GM18517 (cell line): ENCODE data around the gene KREMEN1.
"Not testable (repeated sequence)": the region's sequence is repeated elsewhere in the genome, so short reads cannot be mapped to it uniquely, and the experiment has no call there.

Experiments
- ATAC-seq: cut with Tn5 transposase; IDR thresholded peaks from one replicate; pipeline ENCODE4 v1.9.1; 2021; ENCODE audit warnings: mild to moderate bottlenecking, moderate library complexity; ENCODE audit not compliant: unreplicated experiment

The KREMEN1 gene

DNA sequence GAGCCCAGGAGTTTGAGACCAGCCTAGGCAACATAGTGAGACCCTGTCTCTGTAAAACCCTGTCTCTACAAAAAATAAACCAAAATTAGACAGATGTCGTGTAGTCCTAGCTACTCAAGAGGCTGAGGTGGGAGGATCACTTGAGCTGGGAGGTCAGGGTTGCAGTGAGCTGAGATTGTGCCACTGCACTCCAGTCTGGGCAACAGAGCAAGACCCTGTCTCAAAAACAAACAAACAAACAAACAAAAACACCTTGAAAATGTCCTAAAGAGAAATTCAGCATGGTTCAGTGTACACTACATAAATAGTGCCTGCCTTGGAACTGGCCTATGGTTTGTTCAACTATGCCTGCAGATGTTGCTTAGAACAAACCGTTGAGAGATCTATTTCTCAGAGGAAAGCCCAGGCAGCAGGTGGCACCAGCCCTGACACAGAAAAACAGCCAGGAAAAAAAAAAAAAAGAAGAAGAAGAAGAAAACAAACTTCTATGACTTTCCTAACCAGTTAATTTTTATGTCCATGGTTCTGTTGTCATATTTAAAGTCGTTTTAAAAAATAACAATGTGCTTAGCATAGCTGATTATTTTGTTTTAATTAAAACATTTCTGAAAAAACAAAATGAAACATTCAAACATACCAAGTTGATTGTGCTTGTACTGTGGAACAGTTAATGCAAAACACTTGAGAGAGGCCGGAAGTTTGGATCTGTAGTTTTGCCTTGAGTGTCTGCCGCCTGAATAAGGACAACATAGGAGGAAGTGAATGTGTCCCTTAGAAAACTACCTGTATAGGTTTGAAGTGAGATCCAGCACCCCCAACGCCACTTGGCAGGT is 5.4 kb downstream of the KREMEN1 start:
- no peak for ATAC-seq

- ATAC-seq: no peak
These were observed 6.0 kb downstream of the KREMEN1 start for GRCh38 chr22:29078869-29079207.

- no peak for ATAC-seq
These were observed 6.5 kb downstream of the KREMEN1 start for GRCh38 chr22:29079218-29079901.

GRCh38 chr22:29080106-29080975 is 7.5 kb downstream of the KREMEN1 start:
- no peak for ATAC-seq

GRCh38 chr22:29081517-29082236 is 8.8 kb downstream of the KREMEN1 start:
- no peak for ATAC-seq

GRCh38 chr22:29082826-29083545 is 10.2 kb downstream of the KREMEN1 start:
- no peak for ATAC-seq

- not testable (repeated sequence) for ATAC-seq
These were observed 10.7 kb downstream of the KREMEN1 start for GRCh38 chr22:29083576-29083932.

GRCh38 chr22:29083933-29084591 is 11.2 kb downstream of the KREMEN1 start:
- no peak for ATAC-seq

GRCh38 chr22:29087012-29087411 is 14.2 kb downstream of the KREMEN1 start:
- ATAC-seq: no peak

DNA sequence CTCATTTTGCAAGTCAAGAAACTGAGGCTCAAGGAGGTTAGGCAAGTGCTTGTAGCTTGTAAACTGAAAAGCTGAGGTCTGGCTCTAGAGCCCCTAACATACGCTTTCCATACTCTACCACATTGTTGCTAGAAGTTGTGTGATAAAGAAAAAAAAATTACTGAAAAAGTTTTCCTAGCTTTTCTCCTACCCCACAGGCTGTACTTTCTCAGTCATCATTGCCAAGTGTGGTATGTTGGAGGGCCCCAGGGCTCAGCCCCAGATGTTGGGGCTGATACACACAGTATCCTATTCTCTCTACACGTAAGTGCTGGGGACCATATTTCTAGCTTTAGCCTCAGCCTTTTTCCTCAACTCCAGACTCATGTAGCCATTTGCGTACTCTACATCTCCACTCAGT is 16.0 kb downstream of the KREMEN1 start:
- no peak for ATAC-seq

GRCh38 chr22:29089507-29089906 is 16.7 kb downstream of the KREMEN1 start:
- ATAC-seq: no peak

DNA sequence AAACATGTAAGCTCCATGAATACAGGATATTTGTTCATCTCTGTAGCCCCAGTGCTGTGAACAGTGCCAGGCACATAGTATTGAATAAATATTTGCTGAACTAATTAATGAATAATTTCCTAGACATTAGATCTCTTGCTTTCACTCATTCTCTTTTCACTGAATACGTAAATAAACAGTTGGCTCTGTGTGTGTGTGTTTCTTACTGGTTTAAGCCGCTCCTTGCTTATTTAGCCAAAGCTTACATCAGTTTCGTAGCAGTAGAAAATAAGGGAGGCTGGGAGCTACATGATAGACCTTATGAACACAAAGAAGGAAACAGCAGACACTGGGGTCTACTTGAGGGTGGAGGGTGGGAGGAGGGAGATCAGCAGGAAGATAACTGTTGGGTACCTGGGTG is 17.2 kb downstream of the KREMEN1 start:
- ATAC-seq: no peak

DNA sequence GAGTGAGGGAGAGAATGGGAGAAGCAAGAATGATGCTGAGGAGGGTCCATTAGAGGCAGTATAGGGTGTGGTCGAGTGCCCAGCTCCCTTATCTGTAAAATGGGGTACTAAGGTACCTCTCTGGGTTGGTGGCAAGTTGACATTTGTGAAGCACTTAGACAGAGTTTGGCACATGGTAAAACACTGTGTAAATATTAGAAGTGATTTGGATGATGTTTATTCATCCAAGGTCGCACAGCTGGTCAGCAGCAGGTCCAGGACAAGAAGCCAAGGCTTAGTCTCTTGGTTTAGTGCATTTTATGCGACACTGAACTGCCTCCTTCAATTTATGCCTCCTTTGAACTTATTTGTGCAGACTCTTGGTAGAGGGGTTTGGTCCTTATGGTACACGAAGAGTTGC is 19.4 kb downstream of the KREMEN1 start:
- no peak for ATAC-seq

- no peak for ATAC-seq
These were observed 20.2 kb downstream of the KREMEN1 start for GRCh38 chr22:29093030-29093429.

GRCh38 chr22:29093501-29094300 is 20.9 kb downstream of the KREMEN1 start:
- no peak for ATAC-seq

DNA sequence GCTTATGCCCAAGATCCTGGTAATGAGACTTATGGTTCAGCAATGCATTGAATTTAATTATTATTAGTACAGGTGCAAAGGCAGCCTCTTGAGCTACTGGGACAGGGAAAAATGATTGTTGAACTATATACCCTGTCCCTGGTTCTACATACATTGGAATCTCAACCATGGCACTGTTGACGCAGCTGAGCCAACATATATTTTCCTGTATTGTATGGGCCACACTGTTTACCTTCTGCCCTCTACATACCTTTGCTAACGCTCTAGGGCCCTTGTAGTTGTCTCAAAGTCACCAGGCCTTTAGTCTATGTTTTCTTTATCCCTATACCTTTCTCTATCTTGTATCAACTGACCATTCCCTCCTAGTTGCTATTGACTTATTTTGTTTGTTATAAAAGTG is 22.6 kb downstream of the KREMEN1 start:
- no peak for ATAC-seq

DNA sequence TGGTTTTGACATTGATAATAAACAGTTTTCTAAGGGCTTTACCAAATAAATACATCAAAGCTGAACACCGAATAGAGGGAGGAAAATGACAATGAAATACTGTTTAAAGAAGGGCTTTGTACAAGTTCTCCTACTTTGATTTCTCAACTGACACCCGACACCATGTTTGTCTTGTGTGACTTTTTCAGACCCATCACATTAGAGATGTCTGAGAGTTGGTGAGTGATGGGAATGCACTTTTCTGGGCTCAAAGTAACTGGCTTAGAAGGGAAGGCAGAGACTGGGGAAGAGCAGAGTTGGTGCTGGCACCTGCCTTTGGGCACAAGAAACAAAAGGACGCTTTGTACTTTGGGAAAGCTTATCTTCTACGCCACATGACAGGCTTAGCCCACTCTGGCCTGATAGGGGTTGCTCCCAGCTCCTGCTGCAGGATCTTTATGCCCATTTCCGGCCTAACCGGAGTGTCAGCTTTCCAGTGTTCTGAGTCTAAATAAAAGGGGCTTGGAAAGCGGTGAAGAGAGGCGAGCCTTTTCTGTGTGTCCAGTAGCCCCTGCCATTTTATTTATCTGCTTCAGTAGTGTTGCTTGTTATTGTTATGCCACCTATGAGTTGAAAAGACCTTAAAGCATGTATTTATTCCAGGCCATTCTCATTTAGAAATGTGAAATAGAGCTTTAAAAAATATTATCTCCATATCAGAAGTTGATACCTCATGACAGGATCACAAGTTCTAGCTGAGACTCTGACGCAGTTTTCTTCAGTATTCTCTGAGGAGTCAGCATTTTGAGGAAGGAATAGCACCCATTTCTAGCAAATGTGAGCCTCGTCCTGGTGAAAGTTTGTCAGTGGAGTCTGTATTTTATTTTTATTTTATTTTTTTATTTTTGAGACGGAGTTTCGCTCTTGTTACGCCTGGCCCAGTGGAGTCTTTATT is 24.2 kb downstream of the KREMEN1 start:
- no peak for ATAC-seq

DNA sequence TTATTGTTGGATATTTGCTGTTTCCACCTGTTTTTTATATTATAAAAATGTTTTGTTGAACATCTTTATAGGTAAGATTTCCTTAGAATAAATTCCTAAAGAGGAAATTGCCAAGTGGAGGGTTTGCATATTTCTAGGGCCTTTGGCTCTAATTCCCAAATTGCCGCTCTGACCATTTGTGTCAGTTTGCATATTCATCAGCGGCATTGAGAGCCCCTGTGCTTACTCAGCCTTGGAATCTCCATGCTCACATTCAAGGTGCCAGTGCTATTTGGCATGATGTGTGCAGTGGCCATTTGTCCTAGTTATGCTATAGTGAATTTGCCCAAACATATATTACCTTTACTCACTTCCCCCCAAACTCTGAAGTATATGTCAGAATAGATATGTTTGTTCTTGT is 25.5 kb downstream of the KREMEN1 start:
- ATAC-seq: no peak
